Adrenal gland (tissue), 12 donors: Measurements from ENCODE around the gene AAMDC. TPM values are rescaled to one million over a fixed set of nuclear protein-coding genes. Genes with fewer than 3 reads are reported as not detected.

Source experiments
- DNase-seq, 7 donors: peaks; one replicate each; pipeline ENCODE4 v3.0.0-alpha.2; 2019 to 2020
- H3K27ac ChIP-seq, 5 donors: fragments of 200-600 bp; sonication (generic) in 4 of 5; 1 replicate in 3 of 5; 2 replicates in 2 of 5; pipeline versions ENCODE4 v1.5.1 to v1.8.0; 2016 to 2020; ENCODE audit warnings: mild to moderate bottlenecking in 1 of 5
- H3K27me3 ChIP-seq: fragments of 200-600 bp; 2 replicates; pipeline ENCODE4 v1.8.0; 2021
- H3K36me3 ChIP-seq, 2 donors: fragments of 200-600 bp; replicated peaks in 1 of 2; 1 replicate in 1 of 2; 2 replicates in 1 of 2; pipeline versions ENCODE4 v1.5.1 to v1.8.0; 2018 to 2022
- H3K4me1 ChIP-seq, 2 donors: fragments of 200-600 bp; replicated peaks in 1 of 2; 1 replicate in 1 of 2; 2 replicates in 1 of 2; pipeline versions ENCODE4 v1.5.1 to v1.8.0; 2018 to 2021
- H3K4me3 ChIP-seq, 4 donors: fragments of 200-600 bp; sonication (generic) in 3 of 4; one replicate each; pipeline ENCODE4 v1.5.1; 2016 to 2018
- H3K9me3 ChIP-seq, 3 donors: fragments of 200-600 bp; sonication (generic) in 1 of 3; replicated peaks in 1 of 3; 1 replicate in 2 of 3; 2 replicates in 1 of 3; pipeline versions ENCODE4 v1.5.1 to v1.8.0; 2016 to 2021
- POLR2A ChIP-seq, 2 donors: fragments of 450-650 bp; IDR thresholded peaks; one replicate each; pipeline ENCODE4 v1.6.1; 2017; ENCODE audit warnings: antibody characterized with exemption in 2 of 2, mild to moderate bottlenecking in 2 of 2, moderate library complexity in 1 of 2
- WGBS, 4 donors: extraction: QIAGEN DNeasy Blood & Tissue Kit in 2 of 4; methylation state at CpG; one replicate each; pipeline versions ENCODE4 v1.1.5 to v1.1.7; 2013 to 2017; 5-methylcytosine and 5-hydroxymethylcytosine counted together
- intact Hi-C, 2 donors: fragments of 100-400 bp; cut with DNase I; formaldehyde crosslinking; loops; one replicate each; pipeline versions ENCODE4 v1.14.1 to v1.15.0; 2022 to 2023
- polyA plus RNA-seq, 3 donors: library from polyadenylated mRNA; stranded (reverse); fragments of 200-250 nt in 2 of 3; fragments of 350-450 nt in 1 of 3; fragmentation: Illumina TruSeq in 1 of 3; extraction: RNeasy Lipid Tissue Mini Kit (QIAGEN cat#74804) in 1 of 3; gene quantifications; one replicate each; pipeline ENCODE4 v1.2.3, GENCODE V29; 2013 to 2014
- total RNA-seq, 9 donors: library from RNA; depleted of rRNA in 4 of 9; stranded (reverse); fragments of >200 nt in 4 of 9; fragments of 120-200 nt in 1 of 9; fragmentation: NEBNext Ultra II Directional in 1 of 9; extraction: Animal tissue kit (Norgen Biotek cat#: 25700) in 1 of 9; gene quantifications; one replicate each; pipeline versions ENCODE4 v1.1.0 to v1.2.4, GENCODE V29; 2013 to 2023
- TF ChIP-seq, protein P1 (sequence below), 6 experiments: fragments of 450-650 bp in 4 of 6; fragments of 200-600 bp in 2 of 6; sonication (generic) in 1 of 6; IDR thresholded peaks; 1 replicate in 5 of 6; 2 replicates in 1 of 6; pipeline versions ENCODE4 v1.5.1 to v1.8.0; 2016 to 2021; ENCODE audit warnings: antibody characterized with exemption in 6 of 6, mild to moderate bottlenecking in 2 of 6, moderate library complexity in 1 of 6
- donor health status: healthy with polysubstance abuse.
- donor health status: Bipolar disorder and iron deficiency.
- donor health status: DM: yes; HTN: yes; CAD: no.
- donor health status: DM: no; HTN: no; CAD: no.
- donor health status: DM: no; HTN: no; CAD: no.
- donor health status: DM: yes; HTN: yes; CAD: no.

AAMDC gene
- total and polyA plus RNA-seq, 12 donors: 85.6 to 581 (median 148) TPM

DNA sequence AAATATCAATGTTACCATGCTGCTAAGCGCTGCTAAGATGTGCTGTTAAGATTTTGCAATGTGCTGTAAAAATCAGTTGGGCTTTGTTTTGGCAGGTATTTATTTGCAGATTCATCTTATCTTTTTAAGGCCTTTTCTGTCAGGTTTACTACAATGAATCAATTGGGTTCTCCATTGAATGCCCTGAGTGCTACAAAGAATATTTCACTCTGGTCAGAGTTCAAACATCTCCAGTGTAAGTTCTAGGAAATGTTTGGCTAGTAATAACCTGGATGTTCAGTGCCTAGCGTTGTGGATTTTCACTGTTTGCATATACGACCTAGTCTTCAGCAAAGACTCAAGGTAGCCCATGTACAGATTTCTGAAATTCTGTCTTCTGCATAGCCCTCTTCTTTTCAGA lies 36.4 kb upstream of the AAMDC start:
- no peaks in the 10 kb centered on the region for H3K27me3 ChIP-seq
- H3K36me3 ChIP-seq: no peaks in the 10 kb centered on the region
- no peak overlapping the region for H3K27ac ChIP-seq
- TF ChIP-seq, protein P1, sequence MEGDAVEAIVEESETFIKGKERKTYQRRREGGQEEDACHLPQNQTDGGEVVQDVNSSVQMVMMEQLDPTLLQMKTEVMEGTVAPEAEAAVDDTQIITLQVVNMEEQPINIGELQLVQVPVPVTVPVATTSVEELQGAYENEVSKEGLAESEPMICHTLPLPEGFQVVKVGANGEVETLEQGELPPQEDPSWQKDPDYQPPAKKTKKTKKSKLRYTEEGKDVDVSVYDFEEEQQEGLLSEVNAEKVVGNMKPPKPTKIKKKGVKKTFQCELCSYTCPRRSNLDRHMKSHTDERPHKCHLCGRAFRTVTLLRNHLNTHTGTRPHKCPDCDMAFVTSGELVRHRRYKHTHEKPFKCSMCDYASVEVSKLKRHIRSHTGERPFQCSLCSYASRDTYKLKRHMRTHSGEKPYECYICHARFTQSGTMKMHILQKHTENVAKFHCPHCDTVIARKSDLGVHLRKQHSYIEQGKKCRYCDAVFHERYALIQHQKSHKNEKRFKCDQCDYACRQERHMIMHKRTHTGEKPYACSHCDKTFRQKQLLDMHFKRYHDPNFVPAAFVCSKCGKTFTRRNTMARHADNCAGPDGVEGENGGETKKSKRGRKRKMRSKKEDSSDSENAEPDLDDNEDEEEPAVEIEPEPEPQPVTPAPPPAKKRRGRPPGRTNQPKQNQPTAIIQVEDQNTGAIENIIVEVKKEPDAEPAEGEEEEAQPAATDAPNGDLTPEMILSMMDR (IDR thresholded peaks at IDR 0.05): no peak
- TF ChIP-seq POLR2A (IDR thresholded peaks at IDR 0.05): no peak
- H3K4me3 ChIP-seq: no peak overlapping the region
- DNase-seq: no peak
- 76 to 87% (median 85%) methylated on average over 3 of the region's 3 CpGs for WGBS, 4 donors
- no peaks in the 10 kb centered on the region for H3K9me3 ChIP-seq
- intact Hi-C loops: no loop called here
- H3K4me1 ChIP-seq: peaks cover 12 to 27% of the 10 kb centered on the region in 2 donors

GRCh38 chr11:77789061-77789730 lies 31.7 kb upstream of the AAMDC start:
- peaks cover 12 to 27% of the 10 kb centered on the region in 2 donors for H3K4me1 ChIP-seq
- no peak overlapping the region for H3K27ac ChIP-seq
- H3K4me3 ChIP-seq: no peak overlapping the region
- DNase-seq: no peak
- H3K9me3 ChIP-seq: no peaks in the 10 kb centered on the region
- no peak for TF ChIP-seq POLR2A (IDR thresholded peaks at IDR 0.05)
- TF ChIP-seq, protein P1 (IDR thresholded peaks at IDR 0.05): no peak
- no peaks in the 10 kb centered on the region for H3K36me3 ChIP-seq
- intact Hi-C loops: no loop called here
- 80 to 91% (median 90%) methylated on average over 7 to 11 of the region's 11 CpGs for WGBS, 4 donors
- no peaks in the 10 kb centered on the region for H3K27me3 ChIP-seq

- no peak for TF ChIP-seq POLR2A (IDR thresholded peaks at IDR 0.05)
- TF ChIP-seq, protein P1 (IDR thresholded peaks at IDR 0.05): no peak
- no peak for DNase-seq
- intact Hi-C loops: no loop called here
- WGBS, 4 donors: 94 to 98% (median 97%) methylated on average over 4 to 5 of the region's 5 CpGs
- no peaks in the 10 kb centered on the region for H3K36me3 ChIP-seq
- no peak overlapping the region for H3K27ac ChIP-seq
- H3K9me3 ChIP-seq: no peaks in the 10 kb centered on the region
- H3K4me1 ChIP-seq: peaks cover 12 to 21% of the 10 kb centered on the region in 2 donors
- H3K4me3 ChIP-seq: no peak overlapping the region
- no peaks in the 10 kb centered on the region for H3K27me3 ChIP-seq
Observed at GRCh38 chr11:77789731-77790476, 31.0 kb upstream of the AAMDC start.

GRCh38 chr11:77791301-77791700 lies 29.6 kb upstream of the AAMDC start:
- no peak for TF ChIP-seq POLR2A (IDR thresholded peaks at IDR 0.05)
- TF ChIP-seq, protein P1 (IDR thresholded peaks at IDR 0.05): no peak
- Histone ChIP-seq H3K27me3 (no peaks in the 10 kb centered on the region), H3K36me3 (no peaks in the 10 kb centered on the region), H3K4me1 (peaks cover 12 to 21% of the 10 kb centered on the region in 2 donors), H3K4me3 (no peak overlapping the region), H3K27ac (no peak overlapping the region), H3K9me3 (no peaks in the 10 kb centered on the region)
- no peak for DNase-seq
- WGBS, 4 donors: 90 to 95% (median 92%) methylated on average over 4 of the region's 4 CpGs
- intact Hi-C loops: no loop called here
